HG02852 (cell line): Measurements from ENCODE around the gene CDC6.

Experiments used
- ATAC-seq: cut with Tn5 transposase; IDR thresholded peaks from one replicate; pipeline ENCODE4 v1.9.1; 2021; ENCODE audit warnings: mild to moderate bottlenecking, moderate library complexity; ENCODE audit not compliant: unreplicated experiment

Gene CDC6

GRCh38 chr17:40321961-40322357 is 34.3 kb downstream of the CDC6 start:
- no peak for ATAC-seq

- ATAC-seq, result peak; percentile 36
Observed at GRCh38 chr17:40322358-40323315, 35.0 kb downstream of the CDC6 start.

GRCh38 chr17:40323391-40324381 is 36.0 kb downstream of the CDC6 start:
- ATAC-seq, result no peak

GRCh38 chr17:40325156-40326013 is 37.7 kb downstream of the CDC6 start:
- ATAC-seq, result no peak

- no peak for ATAC-seq
Observed at GRCh38 chr17:40326014-40326831, 38.5 kb downstream of the CDC6 start.

- no peak for ATAC-seq
Observed at GRCh38 chr17:40326832-40327199, 39.1 kb downstream of the CDC6 start.

GRCh38 chr17:40327244-40327729 is 39.6 kb downstream of the CDC6 start:
- no peak for ATAC-seq

GRCh38 chr17:40327735-40328385 is 40.2 kb downstream of the CDC6 start:
- no peak for ATAC-seq

GRCh38 chr17:40328386-40328766 is 40.7 kb downstream of the CDC6 start:
- ATAC-seq, result no peak

- no peak for ATAC-seq
Observed at GRCh38 chr17:40329839-40330794, 42.4 kb downstream of the CDC6 start.

GRCh38 chr17:40330850-40331470 is 43.3 kb downstream of the CDC6 start:
- ATAC-seq, result no peak

- ATAC-seq, result no peak
Observed at GRCh38 chr17:40331743-40332641, 44.3 kb downstream of the CDC6 start.

GRCh38 chr17:40333781-40334448 is 46.2 kb downstream of the CDC6 start:
- ATAC-seq, result no peak

- no peak for ATAC-seq
Observed at GRCh38 chr17:40335620-40336019, 47.9 kb downstream of the CDC6 start.

- ATAC-seq, result no peak
Observed at GRCh38 chr17:40337351-40337750, 49.7 kb downstream of the CDC6 start.

GRCh38 chr17:40338058-40338457 is 50.4 kb downstream of the CDC6 start:
- ATAC-seq, result no peak
